ENCODE results near the gene TSPAN14. TPM values are rescaled to one million over a fixed set of nuclear protein-coding genes. Genes with fewer than 3 reads are reported as not detected.

TSPAN14 gene
- total and polyA plus RNA-seq, 2 experiments from 2014 or later, result 17.9 to 40.7 TPM

- Histone ChIP-seq H3F3A (replicated peaks; ENCODE audit: low read depth) (no peaks in the 10 kb centered on the region), H3K27ac (ENCODE audit: low read depth) (no peak overlapping the region), H3K4me2 (no peak overlapping the region), H3K4me1 (ENCODE audit: insufficient read depth) (no peaks in the 10 kb centered on the region), H4K20me1 (replicated peaks; ENCODE audit: insufficient read depth) (no peaks in the 10 kb centered on the region), H3K4me3 (no peak overlapping the region), H2AFZ (no peak overlapping the region; the same call in 1 of the 2 replicates), H3K79me2 (replicated peaks; ENCODE audit: insufficient read depth) (no peaks in the 10 kb centered on the region), H3K36me3 (ENCODE audit: insufficient read depth) (no peaks in the 10 kb centered on the region), H3K27me3 (ENCODE audit: insufficient read depth) (no peaks in the 10 kb centered on the region), H3K9me2 (ENCODE audit: insufficient read depth) (no peaks in the 10 kb centered on the region; the same call in 1 of the 2 replicates)
- no peak for ATAC-seq
- H3K4me3 Mint-ChIP-seq, result no peak overlapping the region
- H3K36me3 Mint-ChIP-seq (ENCODE audit: low read depth), result no peaks in the 10 kb centered on the region
- peaks cover 2% of the 10 kb centered on the region for H3K27me3 Mint-ChIP-seq (ENCODE audit: insufficient read depth, low read depth, poor library complexity)
- no peak overlapping the region for H3K27ac Mint-ChIP-seq
- peaks cover 5% of the 10 kb centered on the region for H3K9me3 Mint-ChIP-seq
- TF ChIP-seq NANOG (IDR thresholded peaks at IDR 0.05; ENCODE audit: borderline replicate concordance), result no peak
- TF ChIP-seq ZNF462 (CRISPR knock-in tag; IDR thresholded peaks at IDR 0.05), result no peak
- no peak for TF ChIP-seq POLR2AphosphoS5 (IDR thresholded peaks at IDR 0.05; ENCODE audit: low read depth)
- no peak for TF ChIP-seq JUNB (IDR thresholded peaks at IDR 0.05; ENCODE audit: unreplicated experiment)
- no peak for TF ChIP-seq ETS1 (IDR thresholded peaks at IDR 0.05)
- no peak for TF ChIP-seq ZNF331 (CRISPR knock-in tag; IDR thresholded peaks at IDR 0.05; ENCODE audit: low read depth)
- no peak for TF ChIP-seq ZNF114 (CRISPR knock-in tag; IDR thresholded peaks at IDR 0.05)
- TF ChIP-seq EZH2phosphoT487 (IDR thresholded peaks at IDR 0.05; ENCODE audit: unreplicated experiment), result no peak
- DNase-seq (ENCODE audit: low spot score), result no peak
- peaks cover 6% of the 10 kb centered on the region; the same call in 2 of the 3 replicates for H3K4me1 Mint-ChIP-seq
These were observed 125.9 kb downstream of the TSPAN14 start for GRCh38 chr10:80579849-80580637.

Data from GM23338 (cell line).